Muscle of back (tissue), 11 donors: ENCODE measurements around the gene DENND1B. TPM values are rescaled to one million over a fixed set of nuclear protein-coding genes. Genes with fewer than 3 reads are reported as not detected.

Source experiments
- DNase-seq, 3 donors: peaks; one replicate each; pipeline versions ENCODE4 v3.0.0 to v3.0.0-alpha.2; 2013
- polyA plus RNA-seq, 10 donors: library from polyadenylated mRNA; unstranded; fragments of 120-200 nt; gene quantifications; one replicate each; pipeline ENCODE4 v1.2.1, GENCODE V29; 2013; ENCODE audit not compliant: insufficient read length in 10 of 10

DENND1B gene
- polyA plus RNA-seq, 10 donors: 3.3 to 6.3 (median 5.0) TPM

DNA sequence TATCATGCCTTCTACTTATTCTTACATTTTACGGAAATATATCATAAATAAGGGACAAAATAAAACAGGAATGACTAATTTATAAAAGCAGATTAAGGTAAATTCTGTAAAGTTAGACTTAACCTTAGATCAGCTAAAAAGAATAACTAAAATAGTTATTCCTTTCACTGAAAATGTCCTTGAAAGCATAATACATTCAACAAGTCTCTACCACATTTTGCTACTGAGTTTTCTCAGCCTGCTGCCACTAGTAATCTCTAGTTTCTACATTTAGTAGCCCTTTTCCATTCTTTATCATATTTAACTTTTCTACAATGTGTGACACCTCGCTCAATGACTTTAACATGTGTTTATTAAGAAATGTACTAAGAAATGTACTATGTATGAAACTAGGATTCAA, 89.0 kb downstream of the DENND1B start:
- DNase-seq: no peak

DNA sequence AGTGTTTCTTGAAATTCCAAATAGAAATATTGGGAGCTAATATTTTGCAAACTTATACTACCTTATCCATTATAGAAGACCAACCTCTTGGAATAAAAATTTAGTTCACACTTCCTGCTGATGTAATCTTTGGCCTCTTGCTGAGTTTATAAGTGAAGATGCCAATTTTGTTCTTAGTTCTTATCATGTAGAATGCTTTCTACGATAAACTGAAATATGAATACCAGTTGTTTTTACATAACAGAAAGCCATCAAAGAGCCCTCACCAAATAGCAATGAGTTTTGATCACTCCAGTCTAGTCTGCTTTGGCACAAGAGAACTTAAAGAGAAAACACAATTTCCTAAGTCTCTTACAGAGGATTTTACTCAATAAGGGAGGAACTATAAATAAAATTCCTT, 89.5 kb downstream of the DENND1B start:
- no peak for DNase-seq

DNA sequence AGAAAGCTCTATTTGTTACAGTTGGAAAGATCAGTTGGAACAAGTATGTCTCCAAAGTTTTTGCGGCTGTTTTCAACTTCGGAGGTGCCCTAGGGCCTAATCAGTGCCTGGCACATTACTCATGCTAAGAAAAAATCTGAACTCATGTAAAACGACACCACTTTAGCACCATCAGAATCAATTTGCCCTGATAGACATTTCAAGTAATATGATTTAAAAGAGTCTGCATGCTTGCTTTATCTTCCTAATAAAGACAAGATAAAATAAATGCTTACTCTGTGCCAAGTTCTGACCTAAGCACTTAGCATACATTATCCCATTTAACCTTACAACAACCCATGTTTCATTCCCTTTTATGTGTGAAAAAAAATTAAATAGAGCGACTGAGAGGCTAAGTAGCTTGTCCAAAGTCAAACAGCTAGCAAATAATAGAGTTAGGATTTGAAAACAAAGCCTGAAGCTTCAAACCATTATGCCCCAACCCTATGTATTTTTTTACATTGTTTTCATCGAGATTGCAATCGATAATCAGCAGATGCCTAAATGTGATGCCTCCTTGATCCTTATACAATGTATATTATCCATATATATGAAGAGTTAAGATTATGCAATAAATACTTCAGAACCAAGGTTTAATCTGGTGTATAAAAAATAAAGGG, 91.3 kb downstream of the DENND1B start:
- no peak for DNase-seq

DNA sequence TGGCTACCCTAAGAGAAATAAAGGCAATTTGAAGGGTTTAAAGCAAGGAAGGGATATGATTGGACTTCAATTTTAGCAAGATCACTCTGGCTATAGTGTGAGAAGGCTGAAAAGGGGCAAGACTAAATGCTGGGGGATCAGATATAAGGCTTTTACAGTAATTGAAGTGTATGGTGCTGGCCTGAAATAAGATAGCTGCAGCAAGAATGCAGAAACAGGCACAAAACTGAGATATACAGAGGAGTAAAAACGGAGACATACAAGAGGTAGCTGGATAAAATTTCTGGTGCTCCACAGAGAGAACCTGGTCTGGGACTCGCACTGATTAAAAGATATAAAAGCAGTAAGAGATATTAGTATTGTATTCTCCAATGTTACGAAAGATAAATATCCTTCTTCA, 92.0 kb downstream of the DENND1B start:
- no peak for DNase-seq

DNA sequence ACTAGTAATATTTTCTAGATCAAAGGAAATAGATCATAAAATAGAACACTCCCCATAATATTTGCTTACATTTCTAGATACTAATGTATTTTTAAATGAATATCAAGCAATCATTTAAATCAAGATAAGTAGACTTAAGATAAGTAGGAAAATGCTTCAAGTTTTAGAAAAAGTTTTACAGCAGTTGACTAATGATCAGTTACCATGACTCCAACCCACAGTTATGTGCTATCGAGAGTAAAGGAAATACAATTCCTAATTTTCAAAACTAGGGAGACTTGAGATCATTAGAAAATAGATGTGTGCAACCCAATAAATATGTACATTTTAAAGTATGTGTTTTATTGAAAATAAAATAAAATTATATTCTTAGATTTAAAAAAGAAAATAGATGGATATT, 95.0 kb downstream of the DENND1B start:
- DNase-seq: no peak

DNA sequence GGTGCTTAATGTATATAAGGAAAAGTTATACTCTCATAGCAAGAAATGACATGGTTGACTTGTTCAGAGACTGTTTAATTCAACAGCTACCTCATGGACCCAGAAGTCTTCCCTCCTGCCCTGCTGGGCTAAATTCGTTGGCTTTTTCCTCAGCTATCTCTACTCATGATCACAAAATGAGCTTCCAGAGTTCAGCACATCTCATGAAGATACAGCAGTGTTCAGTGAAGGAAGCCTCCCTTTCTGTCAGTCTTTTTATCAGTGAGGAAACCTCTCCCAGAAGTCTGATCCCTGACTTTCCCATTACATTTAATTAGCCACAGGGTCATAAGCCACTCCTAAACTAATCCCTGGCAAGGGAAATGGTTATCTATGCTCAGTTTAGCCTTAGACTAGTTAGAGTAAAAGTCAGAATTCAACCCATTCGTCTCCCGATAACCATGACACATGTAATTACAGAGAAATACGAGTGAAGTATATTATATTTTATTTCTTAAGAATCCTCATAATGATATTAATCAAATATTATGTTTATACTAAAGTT, 97.5 kb downstream of the DENND1B start:
- no peak for DNase-seq

DNA sequence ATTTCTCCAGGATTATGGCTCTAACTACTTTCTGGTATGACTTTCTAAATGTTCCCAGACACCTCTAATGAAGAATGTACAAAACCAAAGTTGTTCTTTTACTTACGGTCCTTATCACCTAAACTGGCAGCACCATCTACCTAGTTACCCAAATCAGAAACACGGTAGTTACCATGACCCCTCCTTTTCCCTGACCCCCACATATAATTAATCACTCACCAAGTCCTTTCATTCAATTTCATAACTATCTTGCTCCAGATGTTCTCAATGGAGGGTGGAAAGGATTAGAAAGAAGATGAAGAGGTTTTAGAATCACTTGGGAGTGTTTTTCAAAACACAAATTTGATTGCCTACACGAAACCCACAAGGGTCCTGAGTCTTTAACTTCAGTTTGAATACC, 98.0 kb downstream of the DENND1B start:
- no peak for DNase-seq

DNA sequence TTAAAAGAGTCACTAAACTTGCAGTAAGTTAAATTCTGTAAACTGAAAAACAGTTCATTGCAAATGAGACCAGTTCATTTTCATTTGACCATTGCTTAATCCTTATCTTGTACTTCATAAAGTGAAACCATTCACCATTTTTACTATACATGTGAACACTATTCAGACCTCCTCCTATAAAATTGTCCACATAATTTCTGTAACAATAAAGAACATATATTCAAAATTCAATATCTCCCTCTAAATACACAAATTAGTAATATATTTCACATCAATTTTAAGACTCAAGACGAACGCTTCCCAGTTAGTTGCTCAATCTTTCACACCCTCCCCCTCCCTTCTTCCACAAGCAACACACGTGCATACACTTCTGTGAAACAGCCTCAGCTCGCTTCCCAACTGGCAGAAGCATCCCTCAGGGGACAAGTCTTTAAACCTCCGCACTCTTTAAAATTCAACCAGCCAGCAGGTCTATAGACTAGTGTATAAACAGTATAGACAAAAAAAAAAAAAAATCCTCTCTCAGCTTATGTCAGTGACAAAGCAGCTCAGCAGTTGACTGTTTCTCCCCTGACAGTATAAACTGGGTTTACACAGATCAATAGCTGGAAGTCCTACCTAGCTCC, 99.6 kb downstream of the DENND1B start:
- peak; percentile 45 to 78 (median 47) for DNase-seq

DNA sequence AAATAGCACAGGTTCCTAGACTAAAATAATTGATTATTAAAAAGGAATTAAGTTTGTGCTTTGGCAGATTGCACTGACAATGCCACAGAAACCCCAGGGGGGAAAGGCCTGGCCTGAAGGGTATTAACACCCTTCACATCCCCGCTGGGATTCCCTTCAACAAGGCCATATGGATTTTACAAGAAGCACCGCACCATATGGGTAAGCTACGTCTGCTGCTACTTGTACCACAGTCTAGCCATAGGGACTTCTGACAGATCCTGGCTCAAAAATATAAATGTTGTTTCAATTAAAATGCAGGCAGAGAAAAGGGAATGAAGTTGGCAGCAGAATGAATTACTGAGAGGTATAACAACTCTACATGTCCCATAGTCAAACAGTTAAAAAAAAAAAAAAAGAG, 101.0 kb downstream of the DENND1B start:
- peak in 1 of 3 donors; percentile 26 for DNase-seq

DNA sequence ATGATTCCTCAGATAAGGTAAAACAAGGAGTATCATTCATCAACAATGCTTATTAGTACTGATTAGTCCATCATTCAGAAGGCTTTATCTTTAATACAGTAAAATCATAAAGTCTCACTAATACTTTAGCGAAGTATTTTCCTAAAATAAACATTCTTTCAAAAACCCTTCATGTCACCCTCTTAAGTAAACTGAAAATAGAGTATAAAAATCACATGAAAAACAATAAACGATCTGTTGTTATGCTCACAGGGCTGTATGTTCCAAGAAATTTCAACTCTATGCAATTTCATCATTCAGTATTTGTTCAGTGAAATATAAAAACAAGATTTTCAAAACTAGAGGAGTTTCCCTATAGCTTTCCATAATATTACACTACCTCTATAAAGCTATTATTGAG, 102.0 kb downstream of the DENND1B start:
- no peak for DNase-seq

DNA sequence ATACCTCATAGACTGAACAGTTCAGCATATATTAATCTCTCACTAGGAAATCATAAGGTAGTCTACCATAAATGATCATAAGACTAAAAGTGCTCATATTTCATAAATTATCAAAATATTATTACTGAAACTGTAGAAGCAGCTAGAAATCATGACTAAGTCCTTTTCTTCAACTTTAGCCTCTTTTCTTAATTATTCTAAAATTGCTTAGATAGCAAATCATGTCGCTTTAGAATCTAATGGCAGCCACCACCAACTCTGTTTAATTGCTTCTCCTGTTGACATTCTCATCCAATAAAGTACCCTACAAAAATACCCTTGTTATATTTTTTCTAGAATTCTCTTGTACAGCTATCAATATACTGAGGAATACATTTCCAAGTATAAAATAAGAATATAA, 102.9 kb downstream of the DENND1B start:
- DNase-seq: no peak

DNA sequence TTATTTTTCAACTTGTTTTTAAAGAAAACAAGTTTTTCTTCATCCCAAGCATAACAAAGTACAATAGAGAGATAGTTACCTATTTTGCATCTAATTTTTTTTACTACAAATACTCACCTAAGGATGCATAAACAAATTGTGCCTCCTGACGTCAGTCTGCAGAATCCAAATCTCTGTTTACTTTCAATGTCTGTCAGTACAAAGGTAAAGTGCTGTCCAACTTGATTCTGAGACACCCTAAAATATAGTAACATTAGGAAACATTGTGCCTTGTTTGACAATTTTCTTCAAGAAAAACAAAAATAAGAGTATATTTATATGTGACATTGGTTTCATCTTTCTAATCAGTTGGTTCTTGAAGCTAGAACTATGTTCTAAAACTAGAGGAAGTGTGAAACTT, 103.4 kb downstream of the DENND1B start:
- DNase-seq: no peak

DNA sequence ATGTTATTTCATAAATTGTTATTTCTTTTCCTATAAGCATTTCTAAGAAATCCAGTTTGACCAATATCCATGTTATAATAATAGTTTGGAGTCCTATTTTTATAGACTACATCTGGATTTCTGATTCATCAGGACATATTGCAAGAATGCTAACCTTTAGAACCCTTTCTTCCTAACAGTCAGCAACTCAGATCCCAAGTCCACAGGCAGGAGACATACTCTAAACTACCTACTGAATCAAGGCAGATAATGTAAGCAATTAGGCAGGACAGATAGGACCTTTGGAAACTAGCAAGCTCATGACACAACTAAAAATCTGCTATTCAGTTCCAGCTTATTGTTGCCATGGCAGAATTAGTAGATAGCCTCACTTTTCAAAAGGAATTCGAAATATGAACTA, 104.1 kb downstream of the DENND1B start:
- DNase-seq: no peak

DNA sequence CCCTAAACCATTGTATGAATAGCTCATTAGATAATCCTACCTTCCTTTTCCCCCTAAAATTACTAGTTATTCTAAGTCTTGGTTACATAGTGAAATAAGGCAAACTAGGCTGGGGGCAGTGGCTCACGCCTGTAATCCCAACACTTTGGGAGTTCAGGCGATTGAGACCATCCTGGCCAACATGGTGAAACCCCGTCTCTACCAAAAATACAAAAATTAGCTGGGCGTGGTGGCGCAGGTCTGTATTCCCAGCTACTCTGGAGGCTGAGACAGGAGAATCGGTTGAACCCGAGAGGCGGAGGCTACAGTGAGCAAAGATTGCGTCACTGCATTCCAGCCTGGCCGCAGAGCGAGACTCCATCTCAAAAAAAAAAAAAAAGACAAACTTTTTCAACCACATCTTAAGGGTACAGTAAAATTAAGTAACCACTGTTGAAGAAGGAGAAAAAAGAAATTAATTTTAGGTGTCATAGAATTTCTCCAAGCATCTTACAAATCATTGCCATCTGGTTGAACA, 108.5 kb downstream of the DENND1B start:
- no peak for DNase-seq

DNA sequence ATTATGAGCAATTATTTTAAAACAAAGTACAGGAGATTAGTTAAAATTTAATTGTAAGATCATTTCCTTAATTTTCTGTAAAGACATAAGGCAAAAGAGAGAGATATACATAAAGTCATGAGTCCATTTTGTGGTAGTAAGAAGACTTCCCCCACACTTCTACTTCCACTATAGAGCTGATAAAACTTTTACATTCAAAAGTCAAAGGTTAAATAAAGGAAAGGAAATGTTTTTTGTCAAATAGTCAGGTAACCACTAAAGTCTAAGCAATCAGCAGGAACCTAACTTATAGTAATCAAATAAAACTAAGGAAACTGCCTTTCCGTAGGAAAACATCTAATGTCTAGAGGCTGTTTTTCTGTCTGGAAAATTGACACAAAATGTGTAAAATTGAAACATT, 110.9 kb downstream of the DENND1B start:
- DNase-seq: no peak

DNA sequence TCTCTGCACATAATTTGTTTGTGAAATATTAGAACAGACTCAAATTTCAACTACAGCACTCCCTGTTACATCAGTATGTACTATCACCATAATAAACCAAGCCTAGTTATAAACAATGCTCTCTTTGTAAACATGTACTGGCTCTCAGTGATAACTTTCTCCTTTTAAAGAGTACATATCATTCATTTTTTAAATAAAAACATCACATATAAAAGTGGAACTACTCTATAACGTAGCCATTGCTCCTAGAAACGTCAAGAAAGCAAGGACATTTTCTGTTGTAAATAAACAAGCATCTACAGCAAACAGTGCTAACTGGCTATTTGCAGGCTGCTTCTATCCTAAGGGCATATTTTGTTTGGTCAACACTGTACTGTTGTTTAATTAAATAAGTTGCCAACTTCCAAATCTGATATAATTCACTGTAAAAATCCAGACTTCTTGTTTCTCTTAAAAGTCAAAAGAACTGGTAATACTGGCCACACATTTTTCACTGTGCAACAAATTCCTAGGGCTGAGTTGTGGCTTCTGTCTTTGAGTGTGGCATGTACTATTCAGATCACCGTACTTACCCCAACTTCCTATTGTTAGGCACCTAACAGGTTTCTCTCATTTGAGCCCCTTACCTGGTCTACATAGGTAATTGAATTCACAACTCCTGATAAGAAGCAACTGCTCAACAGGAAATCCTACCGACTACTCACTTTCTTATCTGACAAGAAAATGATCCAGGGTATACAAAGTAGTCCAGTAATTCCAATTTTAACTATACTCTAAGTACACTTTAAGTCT, 111.9 kb downstream of the DENND1B start:
- no peak for DNase-seq

DNA sequence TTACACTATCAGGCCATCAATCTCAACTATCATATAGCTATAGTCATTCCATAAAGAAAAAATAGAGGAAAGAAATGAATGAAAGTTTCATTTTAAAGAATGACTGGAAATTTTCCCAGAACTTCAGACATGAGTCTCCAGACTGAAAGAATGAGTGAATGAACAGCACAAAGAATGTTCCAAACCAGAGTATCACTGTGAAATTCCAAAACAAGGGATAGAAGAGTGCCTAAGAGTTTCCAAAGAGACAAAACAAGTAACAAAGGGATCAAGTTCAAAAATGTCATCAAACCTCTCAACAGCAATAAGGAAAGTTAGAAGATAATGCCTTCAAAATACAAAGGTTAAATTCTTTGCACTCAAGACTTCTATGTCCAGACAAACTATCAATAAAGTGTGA, 114.9 kb downstream of the DENND1B start:
- no peak for DNase-seq

DNA sequence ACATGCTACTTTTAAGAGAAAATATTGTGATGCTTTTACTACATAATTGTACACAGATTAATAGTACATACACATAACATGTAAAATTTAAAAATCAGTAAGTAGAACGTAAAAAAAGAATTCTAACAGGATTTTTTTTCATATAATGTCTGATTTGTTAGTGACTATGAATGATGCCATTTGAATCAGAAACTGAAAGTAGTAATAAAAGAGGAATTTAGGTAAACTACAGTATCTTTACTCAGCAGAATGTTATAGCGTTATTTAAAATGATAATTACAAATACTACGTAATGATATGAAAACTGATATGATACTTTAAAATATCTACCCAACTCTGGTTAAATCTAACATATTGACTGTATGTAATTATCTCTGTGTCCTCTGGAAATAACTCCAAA, 116.1 kb downstream of the DENND1B start:
- no peak for DNase-seq

DNA sequence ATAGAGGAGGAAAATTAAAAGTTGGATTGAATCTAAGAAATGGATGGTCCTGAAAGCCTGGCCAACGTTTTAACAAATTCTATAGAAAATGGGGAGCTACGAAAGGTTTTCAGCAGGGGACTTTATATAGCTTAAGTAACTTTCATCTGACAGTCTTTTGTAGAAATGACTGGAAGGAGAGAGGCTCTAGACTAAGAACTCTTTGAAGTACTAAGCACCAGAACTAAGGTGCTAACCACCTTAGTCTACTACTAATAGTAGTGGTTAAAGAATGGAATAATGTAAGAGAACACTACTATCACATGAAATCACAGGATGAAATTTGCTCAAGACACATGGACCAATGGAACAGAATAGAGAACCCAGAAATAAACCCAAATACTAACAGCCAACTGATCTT, 126.1 kb downstream of the DENND1B start:
- DNase-seq: no peak

DNA sequence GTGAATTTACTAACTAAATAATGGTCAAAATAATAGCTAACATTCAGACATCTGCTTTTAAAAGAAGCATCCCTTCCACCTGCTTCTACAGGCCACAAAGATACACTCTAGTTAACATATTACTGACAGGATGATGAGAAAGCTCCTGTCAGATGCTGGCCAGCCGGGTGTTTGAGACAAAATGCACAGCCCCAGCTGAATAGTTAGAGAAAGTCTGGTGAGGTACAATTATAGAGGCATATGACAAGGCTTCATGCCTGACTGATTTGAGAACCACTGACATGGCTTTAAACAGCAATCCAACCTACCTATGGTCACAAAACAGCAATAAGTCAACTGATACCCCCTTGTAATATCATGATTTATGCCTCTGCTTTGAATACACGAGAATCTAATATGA, 137.0 kb downstream of the DENND1B start:
- DNase-seq: no peak

DNA sequence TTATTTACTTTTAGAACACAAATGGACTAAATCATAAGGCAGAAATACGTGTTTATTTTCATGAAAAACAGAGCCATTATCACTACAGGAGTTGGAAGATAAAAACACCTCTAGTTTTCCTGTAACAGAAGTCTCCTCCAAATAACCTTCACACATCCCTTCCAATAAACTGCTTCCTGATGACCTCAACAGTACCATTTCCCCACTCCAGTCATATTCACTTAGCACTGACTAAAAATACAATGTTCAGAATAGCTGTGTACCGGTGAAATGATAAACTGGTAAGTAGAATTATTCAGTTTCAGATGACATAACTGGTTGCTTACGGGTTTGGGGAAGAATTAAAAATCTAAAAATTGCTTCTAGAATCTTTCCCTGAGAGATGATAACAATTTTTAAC, 137.9 kb downstream of the DENND1B start:
- no peak for DNase-seq

DNA sequence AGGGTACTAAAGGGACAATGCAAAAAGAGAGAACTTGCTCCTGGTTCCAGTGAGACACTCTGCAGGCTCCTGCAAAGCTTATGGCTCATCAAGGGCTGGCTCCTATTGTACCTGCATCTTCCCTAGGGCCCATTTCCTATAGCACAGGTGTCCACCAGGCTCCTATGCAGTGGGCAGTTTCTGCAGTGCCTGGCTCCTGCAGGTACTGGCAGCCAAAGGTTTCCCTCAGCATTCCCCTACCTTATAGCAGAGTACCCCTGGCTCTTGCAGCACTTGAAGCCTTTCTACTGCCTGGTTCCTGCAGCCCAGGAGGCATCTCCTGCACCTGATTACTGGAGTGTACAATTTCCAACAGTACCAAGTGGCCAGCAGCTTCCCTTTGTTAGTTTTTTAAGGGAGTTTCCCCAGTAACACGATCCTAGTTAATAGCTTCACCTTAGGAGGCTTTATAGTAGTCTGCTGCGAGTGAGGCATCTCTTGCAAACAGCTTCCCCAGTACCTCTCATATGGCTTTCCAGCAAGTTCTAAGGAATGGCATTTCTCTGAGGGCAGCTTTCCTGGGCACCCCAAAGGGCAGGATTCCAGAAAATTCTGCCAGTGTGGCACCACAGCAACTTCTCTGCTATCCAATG, 141.7 kb downstream of the DENND1B start:
- DNase-seq: no peak
